Medulla oblongata (tissue), 1 donor: Measurements from ENCODE around the gene PDCD6IP.

ENCODE experiments used
- DNase-seq: peaks from one replicate; pipeline ENCODE4 v3.0.0-alpha.2; 2015; ENCODE audit errors: extremely low spot score

The PDCD6IP gene

GRCh38 chr3:33895658-33896057, 97.2 kb downstream of the PDCD6IP start:
- DNase-seq: no peak

- no peak for DNase-seq
These were observed 98.9 kb downstream of the PDCD6IP start for GRCh38 chr3:33897306-33897705.

GRCh38 chr3:33898901-33899300, 100.5 kb downstream of the PDCD6IP start:
- no peak for DNase-seq

GRCh38 chr3:33900440-33900808, 102.0 kb downstream of the PDCD6IP start:
- DNase-seq: no peak

GRCh38 chr3:33900809-33901505, 102.5 kb downstream of the PDCD6IP start:
- DNase-seq: no peak

- no peak for DNase-seq
These were observed 103.6 kb downstream of the PDCD6IP start for GRCh38 chr3:33901862-33902563.

GRCh38 chr3:33904730-33905129, 106.3 kb downstream of the PDCD6IP start:
- no peak for DNase-seq

- DNase-seq: no peak
These were observed 109.9 kb downstream of the PDCD6IP start for GRCh38 chr3:33908250-33908851.

GRCh38 chr3:33909547-33909946, 111.1 kb downstream of the PDCD6IP start:
- no peak for DNase-seq

GRCh38 chr3:33910031-33910430, 111.6 kb downstream of the PDCD6IP start:
- no peak for DNase-seq

- DNase-seq: no peak
These were observed 113.3 kb downstream of the PDCD6IP start for GRCh38 chr3:33911525-33912322.

- DNase-seq: no peak
These were observed 115.8 kb downstream of the PDCD6IP start for GRCh38 chr3:33914212-33914611.

- no peak for DNase-seq
These were observed 116.4 kb downstream of the PDCD6IP start for GRCh38 chr3:33914731-33915379.

- peak; percentile 64 for DNase-seq
These were observed 117.5 kb downstream of the PDCD6IP start for GRCh38 chr3:33915796-33916546.

GRCh38 chr3:33918126-33918756, 119.8 kb downstream of the PDCD6IP start:
- DNase-seq: no peak
